BLaER1 (cell line): Measurements from ENCODE around the gene ZNF169.
"Not testable (repeated sequence)": the region's sequence is repeated elsewhere in the genome, so short reads cannot be mapped to it uniquely, and the experiment has no call there.

ENCODE experiments used
- H3K27ac ChIP-seq: shearing (Covaris generic); formaldehyde crosslinking; 2 replicates; pipeline ENCODE4 v1.8.1; 2022
- H3K27me3 ChIP-seq: shearing (Covaris generic); formaldehyde crosslinking; 2 replicates; pipeline ENCODE4 v1.8.1; 2022
- H3K36me3 ChIP-seq: shearing (Covaris generic); formaldehyde crosslinking; 2 replicates; pipeline ENCODE4 v1.8.1; 2022
- H3K4me1 ChIP-seq: shearing (Covaris generic); formaldehyde crosslinking; 2 replicates; pipeline ENCODE4 v1.8.1; 2022
- H3K4me2 ChIP-seq: shearing (Covaris generic); formaldehyde crosslinking; 2 replicates; pipeline ENCODE4 v1.8.1; 2022
- H3K4me3 ChIP-seq: shearing (Covaris generic); formaldehyde crosslinking; 2 replicates; pipeline ENCODE4 v1.8.1; 2022
- H3K9ac ChIP-seq: shearing (Covaris generic); formaldehyde crosslinking; 2 replicates; pipeline ENCODE4 v1.8.1; 2022
- H3K9me3 ChIP-seq: shearing (Covaris generic); formaldehyde crosslinking; 2 replicates; pipeline ENCODE4 v1.8.1; 2022
- H4K20me1 ChIP-seq: shearing (Covaris generic); formaldehyde crosslinking; 2 replicates; pipeline ENCODE4 v1.8.1; 2022

The ZNF169 gene

DNA sequence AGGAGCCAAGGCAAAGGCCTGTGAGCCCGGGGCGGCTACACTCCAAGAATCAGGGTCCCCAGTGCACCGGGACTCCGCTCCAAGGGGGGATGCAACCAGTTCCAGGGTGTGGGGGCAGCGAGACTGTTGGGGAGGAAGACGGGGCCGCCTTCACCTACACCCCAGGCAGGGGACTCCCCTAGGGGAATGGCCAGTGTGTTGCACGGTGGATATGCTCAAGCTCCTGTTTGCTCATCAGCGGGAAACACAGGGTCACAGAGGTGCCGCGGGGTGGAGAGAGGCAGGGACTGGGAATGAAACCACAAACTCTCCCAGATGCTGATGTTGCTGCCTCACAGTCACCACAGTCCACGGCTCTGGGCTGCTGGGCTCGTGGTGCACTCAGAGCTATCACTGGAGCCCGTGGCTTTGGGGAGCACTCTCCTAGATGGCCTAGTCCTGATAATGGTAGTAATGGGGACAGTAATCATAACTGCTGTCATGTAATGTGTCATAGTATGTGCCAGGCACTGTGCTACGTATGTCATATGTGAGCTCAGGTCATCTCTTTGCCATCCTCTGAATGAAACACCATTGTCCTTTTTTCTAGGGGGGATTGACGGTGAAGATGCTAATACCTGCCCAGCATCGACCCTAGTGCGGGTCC, 64.2 kb downstream of the ZNF169 start:
- not testable (repeated sequence) for H3K4me3 ChIP-seq, H3K36me3 ChIP-seq, H3K27me3 ChIP-seq, H3K4me2 ChIP-seq, H3K9me3 ChIP-seq, H3K27ac ChIP-seq, H4K20me1 ChIP-seq, H3K9ac ChIP-seq
- H3K4me1 ChIP-seq = peaks cover 13% of the 10 kb centered on the region

DNA sequence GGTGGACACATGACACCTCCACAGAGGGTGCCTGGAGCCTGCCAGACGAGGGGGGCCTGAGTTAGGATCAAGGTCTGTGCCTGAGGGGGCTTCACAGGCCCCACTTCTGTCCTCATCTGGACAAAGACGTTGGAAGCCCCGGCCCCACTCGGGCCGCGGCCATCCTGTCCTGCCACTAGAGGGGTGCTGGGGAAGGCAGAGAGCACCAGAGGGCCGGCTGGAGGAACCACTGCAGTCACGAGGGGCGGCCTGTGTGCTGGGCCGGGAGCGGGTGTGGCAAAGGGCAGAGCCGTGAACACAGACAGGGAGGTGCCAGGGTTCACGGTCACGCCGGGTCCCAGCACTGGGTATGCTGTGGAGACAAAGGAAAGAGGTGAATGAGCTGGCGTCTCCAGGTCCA, 66.5 kb downstream of the ZNF169 start:
- H3K4me2 ChIP-seq = peak overlapping the region; percentile 40; the same call in 1 of the 2 replicates
- H3K9ac ChIP-seq, H3K9me3 ChIP-seq, H3K27me3 ChIP-seq, H4K20me1 ChIP-seq, H3K4me3 ChIP-seq, H3K27ac ChIP-seq, H3K36me3 ChIP-seq: not testable (repeated sequence)
- H3K4me1 ChIP-seq = peaks cover 13% of the 10 kb centered on the region

DNA sequence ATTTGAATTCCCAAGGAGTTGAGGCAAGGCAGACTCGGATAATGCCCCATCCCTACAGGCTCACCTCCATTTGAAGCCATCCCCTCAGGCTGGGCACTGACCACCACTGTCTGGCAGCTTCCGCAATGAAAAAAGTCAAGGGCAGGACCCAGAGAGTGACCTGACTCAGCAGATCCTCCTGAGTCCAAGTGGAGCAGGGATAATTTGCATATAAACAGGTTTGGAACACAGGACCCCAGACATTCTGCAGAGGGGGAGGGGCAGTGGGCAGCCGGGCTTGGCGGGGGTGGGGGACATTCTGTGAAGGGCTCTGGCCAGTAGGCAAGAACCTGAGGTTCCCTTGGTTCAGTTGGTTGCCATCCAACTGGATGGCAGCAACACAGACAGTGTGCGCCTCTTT, 69.4 kb downstream of the ZNF169 start, which contains the start of gene NUTM2F:
Gene NUTM2F (minus strand): TSS at position 101 of the 400 bp plus-strand sequence. CDS start 21 bp downstream, at position 80.
- not testable (repeated sequence) for H3K9ac ChIP-seq, H3K36me3 ChIP-seq, H3K27me3 ChIP-seq, H3K4me2 ChIP-seq, H3K4me3 ChIP-seq, H4K20me1 ChIP-seq, H3K27ac ChIP-seq, H3K9me3 ChIP-seq
- H3K4me1 ChIP-seq = peaks cover 16% of the 10 kb centered on the region

DNA sequence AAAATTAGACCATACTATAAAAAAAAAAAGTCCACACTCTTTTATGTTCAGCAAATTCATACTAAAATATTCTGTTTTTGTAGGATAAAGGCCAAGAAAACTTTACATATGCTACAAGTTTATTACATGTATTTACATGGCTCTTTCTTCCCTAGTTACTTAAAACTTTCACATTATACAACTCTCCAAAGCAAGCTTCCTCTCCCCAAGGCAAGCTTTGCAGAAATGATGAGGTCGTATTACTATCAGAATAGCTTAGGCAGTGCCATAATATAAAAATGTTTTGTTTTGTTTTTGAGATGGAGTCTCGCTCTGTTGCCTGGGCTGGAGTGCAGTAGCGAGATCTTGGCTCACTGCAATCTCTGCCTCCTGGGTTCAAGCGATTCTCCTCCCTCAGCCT, 77.3 kb downstream of the ZNF169 start:
- not testable (repeated sequence) for H4K20me1 ChIP-seq, H3K27ac ChIP-seq, H3K4me1 ChIP-seq, H3K27me3 ChIP-seq, H3K9me3 ChIP-seq, H3K36me3 ChIP-seq, H3K4me2 ChIP-seq, H3K4me3 ChIP-seq, H3K9ac ChIP-seq

DNA sequence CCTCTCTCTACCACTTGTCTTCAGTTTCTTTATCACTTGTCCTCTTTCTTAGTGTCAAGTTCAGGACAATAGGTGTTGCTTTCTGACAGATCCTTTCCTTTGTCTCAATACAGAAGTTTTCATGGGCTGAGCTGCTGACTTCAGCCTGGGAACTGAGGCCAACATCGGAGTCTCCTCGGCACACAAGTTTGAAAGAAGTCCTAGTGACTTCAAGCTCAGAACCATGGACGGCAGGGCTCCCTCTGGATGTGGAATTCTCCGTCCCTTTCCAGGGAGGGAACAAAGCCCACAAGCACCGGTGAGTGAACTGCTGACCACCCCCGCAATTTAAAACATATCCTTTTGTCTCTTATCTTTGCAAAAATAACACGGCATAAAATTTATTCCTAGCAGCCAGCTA, 79.6 kb downstream of the ZNF169 start:
- H3K4me1 ChIP-seq, H3K36me3 ChIP-seq, H3K27ac ChIP-seq, H3K4me3 ChIP-seq, H3K9me3 ChIP-seq, H3K4me2 ChIP-seq, H3K9ac ChIP-seq, H3K27me3 ChIP-seq, H4K20me1 ChIP-seq: not testable (repeated sequence)

DNA sequence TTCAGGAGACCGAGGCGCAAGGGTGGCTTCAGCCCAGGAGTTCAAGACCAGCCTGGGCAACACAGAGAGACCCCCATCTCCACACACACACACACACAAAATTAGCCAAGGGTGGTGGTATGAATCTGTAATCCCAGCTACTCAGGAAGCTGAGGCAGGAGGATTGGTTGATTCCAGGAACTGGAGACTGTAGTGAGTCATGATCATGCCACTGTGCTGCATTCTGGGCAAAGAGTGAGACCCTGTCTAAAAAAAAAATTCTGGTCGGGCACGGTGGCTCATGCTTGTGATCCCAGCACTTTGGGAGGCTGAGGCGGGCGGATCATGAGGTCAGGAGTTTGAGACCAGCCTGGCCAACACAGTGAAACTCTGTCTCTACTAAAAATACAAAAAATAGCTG, 80.6 kb downstream of the ZNF169 start:
- not testable (repeated sequence) for H4K20me1 ChIP-seq, H3K36me3 ChIP-seq, H3K9ac ChIP-seq, H3K4me3 ChIP-seq, H3K27ac ChIP-seq, H3K4me2 ChIP-seq, H3K27me3 ChIP-seq, H3K9me3 ChIP-seq, H3K4me1 ChIP-seq

DNA sequence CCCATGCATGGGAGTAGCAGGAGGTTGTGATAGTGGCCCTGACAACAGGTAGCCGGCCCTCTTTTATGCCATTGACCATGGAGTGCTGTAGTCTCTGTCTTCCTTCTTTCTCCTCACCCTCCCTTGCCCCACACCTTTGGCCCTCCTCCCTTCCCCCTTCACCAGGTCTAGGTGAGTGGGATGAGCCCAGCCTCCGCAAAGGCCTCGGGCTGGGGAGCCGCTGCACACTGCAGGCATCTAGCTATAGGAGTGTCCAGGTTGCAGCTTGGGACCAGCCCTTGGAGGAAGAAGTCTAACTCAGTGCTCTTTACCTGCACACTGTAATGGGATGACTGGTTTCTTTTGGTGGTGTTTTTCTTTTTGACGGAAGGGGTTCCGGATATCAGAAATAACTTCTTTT, 81.7 kb downstream of the ZNF169 start:
- not testable (repeated sequence) for H3K27me3 ChIP-seq, H3K4me2 ChIP-seq, H3K4me1 ChIP-seq, H3K9me3 ChIP-seq, H4K20me1 ChIP-seq, H3K27ac ChIP-seq, H3K36me3 ChIP-seq, H3K4me3 ChIP-seq, H3K9ac ChIP-seq

DNA sequence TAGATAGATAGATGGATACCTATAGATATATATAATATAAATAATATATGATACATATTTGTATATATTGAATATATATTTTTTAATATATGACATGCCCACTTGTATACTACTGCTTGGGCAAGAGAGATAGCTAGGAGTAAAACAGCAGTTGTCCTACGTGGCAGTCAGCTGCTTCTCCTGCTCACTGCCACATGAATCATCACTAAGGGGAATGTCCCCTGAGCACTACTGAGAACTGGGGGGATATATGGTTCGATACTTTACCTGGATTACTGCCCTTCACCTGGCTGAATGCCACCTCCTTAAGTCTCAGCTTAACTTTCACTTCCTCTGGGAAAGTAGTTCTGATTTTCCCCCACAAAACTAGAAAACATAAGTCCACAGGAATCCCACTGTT, 82.6 kb downstream of the ZNF169 start:
- H3K4me1 ChIP-seq, H4K20me1 ChIP-seq, H3K9ac ChIP-seq, H3K4me3 ChIP-seq, H3K36me3 ChIP-seq, H3K27ac ChIP-seq, H3K9me3 ChIP-seq, H3K27me3 ChIP-seq, H3K4me2 ChIP-seq: not testable (repeated sequence)

DNA sequence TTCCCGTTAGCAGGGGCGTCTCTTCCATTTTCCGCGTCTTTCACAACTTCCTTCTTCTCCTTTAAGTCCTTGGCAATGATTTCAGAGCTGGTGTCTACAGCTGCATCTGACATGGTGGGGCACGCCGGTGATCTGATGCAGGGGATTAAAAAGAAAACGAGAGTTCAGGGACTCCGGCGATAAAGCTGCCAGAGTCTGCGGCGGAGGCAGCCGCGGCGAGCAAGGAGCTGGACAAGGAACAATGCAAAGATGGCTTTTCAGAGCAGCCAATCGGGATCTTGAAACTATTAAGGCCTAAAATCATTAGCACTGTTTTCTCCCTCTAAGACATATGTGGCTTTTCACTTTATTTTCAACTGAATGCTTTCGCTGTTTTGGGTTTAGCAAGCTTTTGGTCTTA, 88.4 kb downstream of the ZNF169 start:
- H3K9ac ChIP-seq, H3K27ac ChIP-seq, H4K20me1 ChIP-seq, H3K4me2 ChIP-seq, H3K4me3 ChIP-seq, H3K27me3 ChIP-seq, H3K9me3 ChIP-seq, H3K4me1 ChIP-seq, H3K36me3 ChIP-seq: not testable (repeated sequence)

DNA sequence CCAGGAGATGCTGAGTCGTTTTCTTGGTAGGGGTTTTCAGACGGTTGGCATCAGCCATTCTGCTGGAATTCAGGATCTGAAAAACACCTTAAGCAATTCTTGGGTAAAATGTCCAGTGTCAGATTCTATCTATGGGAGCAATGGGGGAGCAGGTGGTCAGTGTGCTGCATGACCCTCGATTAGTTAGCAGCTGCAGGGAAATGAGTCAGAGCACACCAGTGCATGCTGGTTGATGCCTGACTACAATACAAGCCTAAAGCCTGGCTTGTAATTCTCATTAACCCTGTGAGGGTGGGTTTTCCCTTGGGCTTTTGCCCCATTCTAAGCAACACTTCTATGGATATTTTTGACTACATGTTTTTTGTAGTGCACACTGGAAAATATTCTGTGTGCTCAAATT, 89.7 kb downstream of the ZNF169 start:
- H3K4me1 ChIP-seq, H3K36me3 ChIP-seq, H3K9ac ChIP-seq, H3K27me3 ChIP-seq, H3K4me3 ChIP-seq, H3K9me3 ChIP-seq, H3K4me2 ChIP-seq, H4K20me1 ChIP-seq, H3K27ac ChIP-seq: not testable (repeated sequence)
